ENCODE data around the gene TOMM6. TPM values are rescaled to one million over a fixed set of nuclear protein-coding genes. Genes with fewer than 3 reads are reported as not detected.

TOMM6 gene
- total RNA-seq, 3 donors from 2014 or later = 96.9 to 116 (median 96.9) TPM

DNA sequence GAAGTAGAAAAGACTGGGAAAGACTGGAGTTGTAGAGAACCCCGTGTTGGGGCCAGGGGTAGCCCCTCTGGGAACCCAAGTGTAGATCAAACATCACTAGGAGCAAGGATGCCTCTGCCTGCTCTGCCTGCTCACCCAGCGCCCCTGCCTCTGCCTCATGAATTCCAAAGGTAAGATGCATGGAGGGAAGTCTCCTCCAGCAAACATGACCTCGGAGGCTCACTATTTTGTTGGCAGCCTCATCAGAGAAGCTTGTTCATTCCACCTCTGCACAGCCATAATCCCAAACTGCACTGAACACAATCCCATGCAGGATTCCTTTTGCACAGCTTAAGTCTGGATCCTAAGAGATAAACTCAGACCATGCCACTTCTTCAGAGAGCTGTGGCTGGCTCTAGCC is 12.7 kb upstream of the TOMM6 start:
- intact Hi-C loops (cut with DNase I, micrococcal nuclease) = no loop called here
- DNase-seq (no peak), ATAC-seq (no peak)
- Histone ChIP-seq H3K4me3 (no peak overlapping the region), H3K4me1 (ENCODE audit: low read depth) (peaks cover 10% of the 10 kb centered on the region), H3K36me3 (ENCODE audit: low read depth) (peaks cover 6% of the 10 kb centered on the region), H3K9me3 (no peaks in the 10 kb centered on the region)
- TF ChIP-seq, protein P1, sequence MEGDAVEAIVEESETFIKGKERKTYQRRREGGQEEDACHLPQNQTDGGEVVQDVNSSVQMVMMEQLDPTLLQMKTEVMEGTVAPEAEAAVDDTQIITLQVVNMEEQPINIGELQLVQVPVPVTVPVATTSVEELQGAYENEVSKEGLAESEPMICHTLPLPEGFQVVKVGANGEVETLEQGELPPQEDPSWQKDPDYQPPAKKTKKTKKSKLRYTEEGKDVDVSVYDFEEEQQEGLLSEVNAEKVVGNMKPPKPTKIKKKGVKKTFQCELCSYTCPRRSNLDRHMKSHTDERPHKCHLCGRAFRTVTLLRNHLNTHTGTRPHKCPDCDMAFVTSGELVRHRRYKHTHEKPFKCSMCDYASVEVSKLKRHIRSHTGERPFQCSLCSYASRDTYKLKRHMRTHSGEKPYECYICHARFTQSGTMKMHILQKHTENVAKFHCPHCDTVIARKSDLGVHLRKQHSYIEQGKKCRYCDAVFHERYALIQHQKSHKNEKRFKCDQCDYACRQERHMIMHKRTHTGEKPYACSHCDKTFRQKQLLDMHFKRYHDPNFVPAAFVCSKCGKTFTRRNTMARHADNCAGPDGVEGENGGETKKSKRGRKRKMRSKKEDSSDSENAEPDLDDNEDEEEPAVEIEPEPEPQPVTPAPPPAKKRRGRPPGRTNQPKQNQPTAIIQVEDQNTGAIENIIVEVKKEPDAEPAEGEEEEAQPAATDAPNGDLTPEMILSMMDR (IDR thresholded peaks at IDR 0.05) = no peak

DNA sequence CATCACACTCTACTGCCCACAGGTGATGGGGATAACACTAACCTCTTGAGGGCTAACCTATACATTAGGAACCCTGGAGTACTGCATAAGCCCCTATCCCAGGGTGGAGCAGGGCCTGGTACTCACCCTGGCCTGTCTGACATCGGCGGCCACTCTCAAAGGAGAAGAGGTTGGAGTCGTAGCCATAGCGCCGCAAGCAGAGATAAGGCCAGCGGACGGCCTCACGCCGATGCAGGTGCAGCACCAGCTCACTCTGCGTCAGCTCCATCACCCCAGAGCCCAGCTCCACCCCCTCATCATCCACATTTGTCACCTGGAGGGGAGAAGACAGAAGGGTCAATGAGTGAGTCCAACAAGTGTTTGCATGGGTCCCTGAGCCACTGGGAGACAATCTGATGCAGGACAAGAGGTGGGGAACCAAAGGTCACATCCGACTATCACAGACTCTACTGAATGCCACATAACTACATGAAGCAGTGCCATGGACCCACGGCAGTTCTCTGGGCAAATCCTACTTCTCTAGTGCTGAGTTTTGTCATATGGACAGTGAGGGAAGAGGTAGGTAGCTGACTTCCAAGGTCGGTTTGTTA is 12.1 kb upstream of the TOMM6 start:
- intact Hi-C loops (cut with DNase I, micrococcal nuclease) = no loop called here
- H3K36me3 ChIP-seq (ENCODE audit: low read depth) = peaks cover 6% of the 10 kb centered on the region
- H3K4me3 ChIP-seq = no peak overlapping the region
- H3K9me3 ChIP-seq = no peaks in the 10 kb centered on the region
- no peak for ATAC-seq
- DNase-seq = no peak
- peaks cover 10% of the 10 kb centered on the region for H3K4me1 ChIP-seq (ENCODE audit: low read depth)
- TF ChIP-seq, protein P1 (IDR thresholded peaks at IDR 0.05) = no peak

DNA sequence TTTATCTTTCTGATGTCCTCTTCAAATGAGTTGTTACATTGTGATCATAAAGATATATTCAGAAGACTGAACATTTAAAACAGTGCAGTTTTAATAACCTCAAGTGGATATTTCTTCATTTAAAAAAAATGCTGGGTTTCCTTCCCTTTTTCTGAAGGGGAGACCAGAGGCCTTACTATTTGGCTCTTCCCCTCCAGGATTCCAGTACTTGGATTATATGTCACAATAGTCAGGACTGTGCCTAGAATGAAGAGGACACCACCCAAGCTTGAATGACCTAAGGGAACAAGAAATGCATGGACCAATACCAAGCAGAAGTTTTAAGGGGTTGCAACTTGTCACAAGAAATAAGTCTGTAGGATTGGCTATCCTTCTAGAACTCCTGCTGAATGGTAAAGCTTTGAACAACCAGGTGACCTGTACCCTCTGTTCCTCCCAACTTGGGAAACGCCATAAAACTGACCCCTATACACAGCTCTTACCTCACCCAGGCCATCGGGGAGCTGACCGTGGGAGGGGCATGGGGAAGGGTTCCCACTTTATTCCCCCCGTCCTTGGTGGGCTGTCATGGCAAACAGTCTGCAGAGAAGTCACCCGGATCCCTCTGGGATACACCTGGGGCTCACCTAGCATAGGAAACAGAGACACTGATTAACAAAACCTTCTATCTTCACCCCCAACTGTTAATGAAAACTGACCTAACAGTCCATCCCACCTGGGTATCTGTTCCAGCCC is 9.8 kb upstream of the TOMM6 start:
- Histone ChIP-seq H3K9me3 (no peaks in the 10 kb centered on the region), H3K4me1 (ENCODE audit: low read depth) (peaks cover 22% of the 10 kb centered on the region), H3K36me3 (ENCODE audit: low read depth) (no peaks in the 10 kb centered on the region), H3K4me3 (no peak overlapping the region)
- intact Hi-C loops (cut with DNase I, micrococcal nuclease) = no loop called here
- ATAC-seq (no peak), DNase-seq (no peak)
- TF ChIP-seq, protein P1 (IDR thresholded peaks at IDR 0.05) = no peak

DNA sequence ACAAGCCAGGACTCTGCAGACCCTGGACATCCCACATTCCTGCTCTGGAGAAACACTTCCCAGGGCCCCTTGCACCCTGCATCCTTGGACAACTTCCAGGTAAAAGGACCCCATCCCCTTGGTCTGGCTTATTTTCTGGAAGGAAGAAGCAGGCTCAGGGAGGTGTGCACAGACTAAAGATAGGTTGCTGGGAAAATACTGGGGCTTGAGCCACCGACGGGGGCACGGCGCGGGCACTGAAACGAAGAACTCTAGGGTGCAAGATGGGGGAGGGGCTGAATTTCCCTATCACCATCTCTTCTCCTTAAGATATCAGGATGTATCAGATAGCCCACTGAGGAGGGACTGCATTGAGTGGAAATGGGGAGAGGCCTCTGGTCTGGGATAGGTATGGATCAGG is 8.6 kb upstream of the TOMM6 start:
- no peak overlapping the region for H3K4me3 ChIP-seq
- peaks cover 22% of the 10 kb centered on the region for H3K4me1 ChIP-seq (ENCODE audit: low read depth)
- H3K9me3 ChIP-seq = no peaks in the 10 kb centered on the region
- no peak for ATAC-seq
- H3K36me3 ChIP-seq (ENCODE audit: low read depth) = no peaks in the 10 kb centered on the region
- TF ChIP-seq, protein P1 (IDR thresholded peaks at IDR 0.05) = no peak
- DNase-seq = peak in 1 of 3 donors; percentile 37
- intact Hi-C loops (cut with DNase I, micrococcal nuclease) = no loop called here

DNA sequence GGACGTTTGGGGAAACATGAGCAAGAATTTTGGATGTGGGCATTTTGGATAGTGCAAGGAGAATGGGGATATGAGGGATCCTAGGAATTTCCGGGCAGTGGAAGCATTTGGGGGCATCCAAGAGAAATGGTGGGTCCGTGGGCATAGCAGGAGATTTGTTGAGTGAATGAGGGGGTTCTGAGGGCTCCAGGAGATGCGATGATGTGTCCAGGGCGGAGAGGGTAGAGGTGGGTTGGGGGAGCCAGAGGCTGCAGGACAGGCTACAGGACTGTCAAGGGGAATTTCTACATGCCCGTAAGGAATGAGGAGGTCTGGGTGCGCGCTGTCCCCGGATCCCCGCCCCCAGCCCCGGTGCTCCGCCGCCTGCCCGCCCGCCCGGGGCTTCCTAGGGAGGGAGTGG is 8.2 kb upstream of the TOMM6 start:
- intact Hi-C loops (cut with DNase I, micrococcal nuclease) = no loop called here
- TF ChIP-seq, protein P1 (IDR thresholded peaks at IDR 0.05) = no peak
- Histone ChIP-seq H3K36me3 (ENCODE audit: low read depth) (no peaks in the 10 kb centered on the region), H3K4me3 (peak overlapping the region; percentile 50), H3K4me1 (ENCODE audit: low read depth) (peaks cover 22% of the 10 kb centered on the region), H3K9me3 (no peaks in the 10 kb centered on the region)
- ATAC-seq (no peak), DNase-seq (no peak)
